Bronchus fibroblast of lung (primary cell): ENCODE data around the gene CLDN24. TPM values are rescaled to one million over a fixed set of nuclear protein-coding genes. Genes with fewer than 3 reads are reported as not detected.

Experiments
- total RNA-seq: library from RNA; depleted of rRNA; stranded (reverse); fragments of >200 nt; gene quantifications from 2 replicates; pipeline ENCODE4 v1.2.3, GENCODE V29; 2015

Gene CLDN24
- not detected in 2 replicates for total RNA-seq

DNA sequence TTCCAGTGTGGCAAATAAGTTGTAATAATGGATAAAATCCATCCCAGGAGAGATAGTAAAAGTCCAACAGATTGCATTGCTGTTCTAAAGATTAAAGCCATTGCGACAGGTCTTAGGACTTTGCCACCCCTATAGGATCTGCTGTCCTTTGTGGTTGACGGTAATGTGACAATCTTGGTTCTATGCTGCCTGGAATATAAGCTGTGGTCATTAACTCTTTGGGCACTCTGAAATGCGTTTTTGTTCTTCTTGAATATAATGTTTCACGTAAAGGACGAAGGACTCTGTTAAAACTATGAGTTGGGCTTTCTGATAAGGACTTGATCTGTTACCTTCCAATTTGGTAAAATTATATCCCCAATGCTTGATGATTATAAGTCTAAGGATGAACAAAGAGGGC, at the start of gene CLDN24:
TSS of gene CLDN24 (minus strand) at position 101 of the 400 bp plus-strand sequence. CDS start at position 101, 0 bp downstream.

DNA sequence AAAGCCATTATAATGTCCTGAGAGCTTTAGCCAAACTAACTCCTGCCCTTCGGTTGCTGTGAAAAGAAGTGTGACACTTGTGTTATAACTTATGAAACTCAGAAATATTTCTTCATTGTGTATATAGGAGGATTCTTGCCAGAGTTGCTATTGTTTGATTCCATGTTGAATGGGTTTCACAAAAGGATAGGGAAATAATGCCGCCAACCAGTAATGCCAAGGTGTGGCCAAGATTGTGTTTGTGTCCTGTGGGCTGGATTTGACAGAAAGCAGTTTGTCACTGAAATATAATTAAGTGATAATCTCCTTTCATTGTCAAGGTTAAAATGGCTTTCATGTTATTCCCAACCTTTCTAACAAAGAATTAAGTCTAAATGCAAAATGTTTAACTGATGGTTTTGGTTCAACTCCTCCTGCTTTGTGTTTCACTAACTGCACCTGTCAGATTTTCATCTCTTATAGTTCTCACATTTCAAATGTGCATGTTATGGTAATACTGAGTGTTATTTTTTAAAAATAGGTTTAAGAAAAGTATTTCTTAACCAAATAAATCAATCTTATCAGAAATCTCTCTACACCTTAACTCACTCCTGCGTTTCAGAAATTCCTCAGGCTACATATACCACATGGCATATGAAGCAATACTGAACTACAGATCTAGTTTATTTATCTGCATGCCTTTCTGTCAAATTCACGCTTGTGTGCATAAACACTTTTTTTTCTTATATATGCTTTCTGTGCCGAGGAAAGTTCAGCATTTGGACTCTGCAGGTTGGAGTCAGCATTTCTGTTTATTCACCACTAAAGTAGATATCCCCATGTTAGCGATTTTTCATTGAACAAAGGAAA, 1.8 kb downstream of the CLDN24 start, which contains the start of gene CLDN22:
TSS of gene CLDN22 (minus strand) at position 66 of the 849 bp plus-strand sequence. CDS start at position 8, 58 bp downstream.

Other genes starting within 250 kb of the CLDN24 start
- 11.6 and 11.9 TPM in 2 replicates for gene WWC2, start 223.2 kb downstream of the CLDN24 start, total RNA-seq
- gene CLDN22, start 2.1 kb downstream of the CLDN24 start, total RNA-seq: not detected in 2 replicates
- gene CDKN2AIP, start 122.2 kb upstream of the CLDN24 start, total RNA-seq: 10.4 and 12.9 TPM in 2 replicates
- gene ING2, start 182.6 kb upstream of the CLDN24 start, total RNA-seq: 7.9 and 9.5 TPM in 2 replicates